ENCODE data around the gene MDP1. TPM values are rescaled to one million over a fixed set of nuclear protein-coding genes. Genes with fewer than 3 reads are reported as not detected.

The MDP1 gene
- polyA plus RNA-seq, 1 donor (not counting 4 experiments of a cell fraction or from before 2014, with no cell fraction given): 7.3 TPM

DNA sequence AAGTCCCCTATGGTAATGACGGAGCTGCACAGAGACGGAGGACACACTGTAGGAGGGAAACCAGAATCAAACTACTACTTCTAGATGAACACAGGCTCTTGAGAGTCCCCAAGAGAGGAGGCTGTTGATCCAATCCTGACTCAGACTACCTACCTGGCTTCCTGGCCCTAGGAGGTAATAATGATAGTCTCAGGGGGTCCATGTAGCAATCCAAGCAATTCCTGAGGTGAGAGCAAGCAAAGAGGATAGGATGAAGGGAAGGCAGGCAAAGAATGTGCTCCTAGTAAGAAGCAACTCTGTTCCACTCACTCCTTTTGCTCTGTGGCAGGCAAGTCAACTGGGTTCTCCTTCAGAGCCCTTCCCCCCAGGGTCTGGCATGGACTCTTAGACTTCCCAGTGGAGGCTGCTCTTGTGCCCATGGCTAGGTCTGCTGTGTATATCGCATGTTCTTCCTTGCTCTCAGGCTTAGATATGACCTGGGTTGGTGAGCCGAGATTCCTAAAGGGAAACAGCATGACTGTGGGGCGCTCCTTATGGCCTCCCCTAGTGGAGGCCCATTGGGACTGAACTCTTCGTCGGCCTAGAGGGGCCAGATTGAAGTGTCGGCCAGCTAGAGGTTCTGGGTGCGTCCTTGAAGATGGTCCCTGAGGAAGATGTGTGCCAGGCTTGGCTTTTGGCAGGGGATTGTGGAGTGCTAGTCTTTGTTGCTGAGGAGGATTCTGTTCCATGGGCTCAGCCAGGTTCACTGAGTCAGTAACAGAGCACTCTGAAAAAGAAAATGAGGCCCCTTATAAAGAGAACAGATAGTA lies 24.4 kb upstream of the MDP1 start:
- Histone ChIP-seq H3K4me2 (ENCODE audit: control insufficient read depth, extremely low read depth, insufficient read depth, low read depth, low read length) (peak overlapping the region; percentile 96), H3K27me3 (ENCODE audit: control insufficient read depth, extremely low read depth, insufficient read depth, low read length) (no peaks in the 10 kb centered on the region), H3K4me1 (ENCODE audit: control insufficient read depth, extremely low read depth, insufficient read depth, low read length) (peaks cover 44% of the 10 kb centered on the region), H4K20me1 (ENCODE audit: control insufficient read depth, extremely low read depth, insufficient read depth, low read length) (no peaks in the 10 kb centered on the region), H3K4me3 (ENCODE audit: control insufficient read depth in 2 of 3, extremely low read depth in 1 of 3, insufficient read depth in 2 of 3, low read depth in 1 of 3, low read length in 3 of 3) (peak overlapping the region in 2 of 3 experiments; percentile 9 to 60), H3K9ac (ENCODE audit: control insufficient read depth, extremely low read depth, insufficient read depth, low read length) (no peak overlapping the region), H2AFZ (ENCODE audit: control insufficient read depth, low read length) (no peak overlapping the region), H3K27ac (ENCODE audit: control insufficient read depth, insufficient read depth, low read length) (no peak overlapping the region), H3K9me1 (ENCODE audit: control insufficient read depth, extremely low read depth, insufficient read depth, low read length) (no peaks in the 10 kb centered on the region), H3K36me3 (ENCODE audit: control insufficient read depth in 2 of 2, extremely low read depth in 1 of 2, insufficient read depth in 2 of 2, low read length in 2 of 2) (peaks cover 25 to 50% of the 10 kb centered on the region in 2 experiments), H3K9me3 (ENCODE audit: control insufficient read depth, low read depth, low read length) (no peaks in the 10 kb centered on the region), H3K79me2 (ENCODE audit: control insufficient read depth, insufficient read depth, low read length) (peaks cover 19% of the 10 kb centered on the region)
- FAIRE-seq (no peak), DNase-seq (ENCODE audit: low read depth, low spot score) (no peak)
- TF ChIP-seq CTCF (optimal IDR thresholded peaks at IDR 0.05 in 1 of 3, IDR thresholded peaks at IDR 0.05 in 1 of 3, conservative IDR thresholded peaks at IDR 0.05 in 1 of 3; ENCODE audit: extremely low read depth in 1 of 3, insufficient read depth in 2 of 3, low read length in 3 of 3): no peak
- TF ChIP-seq EZH2 (IDR thresholded peaks at IDR 0.05; ENCODE audit: low read length): no peak
- dilution Hi-C loops (cut with MboI; ENCODE audit: extremely low pct_ligation_motif_present, low sequenced_read_pairs): no loop called here

GRCh38 chr14:24238527-24239037 lies 22.7 kb upstream of the MDP1 start:
- Histone ChIP-seq H3K27me3 (ENCODE audit: control insufficient read depth, extremely low read depth, insufficient read depth, low read length) (no peaks in the 10 kb centered on the region), H3K9me3 (ENCODE audit: control insufficient read depth, low read depth, low read length) (no peaks in the 10 kb centered on the region), H3K9ac (ENCODE audit: control insufficient read depth, extremely low read depth, insufficient read depth, low read length) (no peak overlapping the region), H3K4me2 (ENCODE audit: control insufficient read depth, extremely low read depth, insufficient read depth, low read depth, low read length) (peak overlapping the region; percentile 96), H3K4me3 (ENCODE audit: control insufficient read depth in 2 of 3, extremely low read depth in 1 of 3, insufficient read depth in 2 of 3, low read depth in 1 of 3, low read length in 3 of 3) (no peak overlapping the region), H3K9me1 (ENCODE audit: control insufficient read depth, extremely low read depth, insufficient read depth, low read length) (no peaks in the 10 kb centered on the region), H3K4me1 (ENCODE audit: control insufficient read depth, extremely low read depth, insufficient read depth, low read length) (peaks cover 55% of the 10 kb centered on the region), H3K79me2 (ENCODE audit: control insufficient read depth, insufficient read depth, low read length) (peaks cover 33% of the 10 kb centered on the region), H4K20me1 (ENCODE audit: control insufficient read depth, extremely low read depth, insufficient read depth, low read length) (no peaks in the 10 kb centered on the region), H3K36me3 (ENCODE audit: control insufficient read depth in 2 of 2, extremely low read depth in 1 of 2, insufficient read depth in 2 of 2, low read length in 2 of 2) (peaks cover 25 to 58% of the 10 kb centered on the region in 2 experiments), H3K27ac (ENCODE audit: control insufficient read depth, insufficient read depth, low read length) (peak overlapping the region; percentile 61), H2AFZ (ENCODE audit: control insufficient read depth, low read length) (no peak overlapping the region)
- dilution Hi-C loops (cut with MboI; ENCODE audit: extremely low pct_ligation_motif_present, low sequenced_read_pairs): no loop called here
- FAIRE-seq (no peak), DNase-seq (ENCODE audit: low read depth, low spot score) (no peak)
- TF ChIP-seq EZH2 (IDR thresholded peaks at IDR 0.05; ENCODE audit: low read length) (no peak), CTCF (optimal IDR thresholded peaks at IDR 0.05 in 1 of 3, IDR thresholded peaks at IDR 0.05 in 1 of 3, conservative IDR thresholded peaks at IDR 0.05 in 1 of 3; ENCODE audit: extremely low read depth in 1 of 3, insufficient read depth in 2 of 3, low read length in 3 of 3) (no peak)
